Tibial nerve (tissue), 4 donors: ENCODE results near the gene CCDC15. TPM values are rescaled to one million over a fixed set of nuclear protein-coding genes. Genes with fewer than 3 reads are reported as not detected.

ENCODE experiments used
- DNase-seq, 2 donors: peaks; one replicate each; pipeline ENCODE4 v3.0.0-alpha.2; 2019; ENCODE audit warnings: low spot score in 2 of 2
- H3K27ac ChIP-seq, 4 donors: fragments of 200-600 bp; sonication (generic) in 3 of 4; one replicate each; pipeline ENCODE4 v1.5.1; 2017 to 2019; ENCODE audit warnings: mild to moderate bottlenecking in 1 of 4
- H3K27me3 ChIP-seq, 2 donors: fragments of 200-600 bp; sonication (generic) in 1 of 2; one replicate each; pipeline versions ENCODE4 v1.5.1 to v1.6.0; 2017 to 2019
- H3K36me3 ChIP-seq, 3 donors: fragments of 200-600 bp; sonication (generic); one replicate each; pipeline ENCODE4 v1.5.1; 2018 to 2019
- H3K4me1 ChIP-seq, 4 donors: fragments of 200-600 bp; sonication (generic) in 3 of 4; one replicate each; pipeline ENCODE4 v1.5.1; 2017 to 2019
- H3K4me3 ChIP-seq, 4 donors: fragments of 200-600 bp; sonication (generic) in 3 of 4; one replicate each; pipeline ENCODE4 v1.5.1; 2017 to 2019; ENCODE audit warnings: mild to moderate bottlenecking in 1 of 4, moderate library complexity in 1 of 4
- H3K9me3 ChIP-seq, 4 donors: fragments of 200-600 bp; sonication (generic) in 3 of 4; one replicate each; pipeline ENCODE4 v1.5.1; 2017 to 2019
- CTCF ChIP-seq, 5 experiments: fragments of 200-600 bp in 3 of 5; fragments of 450-650 bp in 2 of 5; sonication (generic) in 3 of 5; IDR thresholded peaks; one replicate each; pipeline ENCODE4 v1.5.1; 2016 to 2019; ENCODE audit warnings: antibody characterized with exemption in 5 of 5, mild to moderate bottlenecking in 3 of 5, moderate library complexity in 2 of 5
- EP300 ChIP-seq, 2 donors: sonication (generic); formaldehyde crosslinking; IDR thresholded peaks; one replicate each; pipeline ENCODE4 v1.6.1; 2017; ENCODE audit warnings: antibody characterized with exemption in 2 of 2, mild to moderate bottlenecking in 1 of 2
- POLR2A ChIP-seq, 2 donors: fragments of 450-650 bp; IDR thresholded peaks; one replicate each; pipeline ENCODE4 v1.6.1; 2017; ENCODE audit warnings: antibody characterized with exemption in 2 of 2, mild to moderate bottlenecking in 2 of 2, moderate library complexity in 2 of 2
- WGBS, 2 donors: methylation state at CpG; one replicate each; pipeline ENCODE4 v1.1.5; 2018; 5-methylcytosine and 5-hydroxymethylcytosine counted together
- total RNA-seq, 4 donors: library from RNA; depleted of rRNA; stranded (reverse); fragments of >200 nt; gene quantifications; one replicate each; pipeline ENCODE4 v1.1.0, GENCODE V29; 2016

Gene CCDC15
- total RNA-seq, 4 donors from 2014 or later: 0.98 to 4.2 (median 2.6) TPM

- H3K9me3 ChIP-seq: no peaks in the 10 kb centered on the region
- no peaks in the 10 kb centered on the region for H3K36me3 ChIP-seq
- H3K27me3 ChIP-seq: no peaks in the 10 kb centered on the region
- peak overlapping the region in 1 of 4 donors; percentile 50 for H3K27ac ChIP-seq
- 57 to 69% methylated on average over 11 of the region's 11 CpGs for WGBS, 2 donors
- peaks cover 0 to 7% (median 0%) of the 10 kb centered on the region in 4 donors for H3K4me1 ChIP-seq
- TF ChIP-seq EP300 (IDR thresholded peaks at IDR 0.05): no peak
- TF ChIP-seq POLR2A (IDR thresholded peaks at IDR 0.05): no peak
- TF ChIP-seq CTCF (IDR thresholded peaks at IDR 0.05): no peak
- no peak for DNase-seq
- H3K4me3 ChIP-seq: no peak overlapping the region
These were observed 129.5 kb downstream of the CCDC15 start for GRCh38 chr11:125083312-125084056.

GRCh38 chr11:125084057-125084416 is 130.0 kb downstream of the CCDC15 start:
- H3K9me3 ChIP-seq: no peaks in the 10 kb centered on the region
- H3K27ac ChIP-seq: peak overlapping the region in 1 of 4 donors; percentile 50
- no peak for DNase-seq
- no peaks in the 10 kb centered on the region for H3K36me3 ChIP-seq
- H3K4me1 ChIP-seq: peaks cover 0 to 7% (median 0%) of the 10 kb centered on the region in 4 donors
- TF ChIP-seq EP300 (IDR thresholded peaks at IDR 0.05) (no peak), CTCF (IDR thresholded peaks at IDR 0.05) (no peak), POLR2A (IDR thresholded peaks at IDR 0.05) (no peak)
- no peaks in the 10 kb centered on the region for H3K27me3 ChIP-seq
- no peak overlapping the region for H3K4me3 ChIP-seq
- 77 to 85% methylated on average over 7 to 11 of the region's 11 CpGs for WGBS, 2 donors

DNA sequence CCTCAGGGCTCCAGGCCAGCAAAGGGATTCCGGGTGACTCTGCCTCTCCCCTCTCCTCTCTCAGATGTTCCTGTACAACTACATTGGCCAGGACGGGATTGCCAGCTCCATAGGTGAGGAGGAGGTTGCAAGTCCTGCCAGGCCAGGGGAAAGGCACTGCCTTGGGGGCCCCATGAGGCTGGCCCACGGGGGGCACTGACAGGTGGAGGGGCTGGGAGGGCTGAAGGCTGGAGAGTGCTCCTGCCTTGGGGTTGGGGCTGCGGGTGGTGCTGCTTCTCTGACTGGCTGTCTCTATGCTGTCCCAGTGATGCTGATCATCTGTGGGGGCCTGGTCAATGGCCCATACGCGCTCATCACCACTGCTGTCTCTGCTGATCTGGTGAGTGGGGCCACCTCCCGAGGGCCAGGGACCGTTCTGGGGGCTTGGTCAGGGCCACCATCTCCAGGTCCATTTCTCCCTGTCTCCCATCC is 130.8 kb downstream of the CCDC15 start:
- H3K4me1 ChIP-seq: peaks cover 0 to 5% (median 0%) of the 10 kb centered on the region in 4 donors

DNA sequence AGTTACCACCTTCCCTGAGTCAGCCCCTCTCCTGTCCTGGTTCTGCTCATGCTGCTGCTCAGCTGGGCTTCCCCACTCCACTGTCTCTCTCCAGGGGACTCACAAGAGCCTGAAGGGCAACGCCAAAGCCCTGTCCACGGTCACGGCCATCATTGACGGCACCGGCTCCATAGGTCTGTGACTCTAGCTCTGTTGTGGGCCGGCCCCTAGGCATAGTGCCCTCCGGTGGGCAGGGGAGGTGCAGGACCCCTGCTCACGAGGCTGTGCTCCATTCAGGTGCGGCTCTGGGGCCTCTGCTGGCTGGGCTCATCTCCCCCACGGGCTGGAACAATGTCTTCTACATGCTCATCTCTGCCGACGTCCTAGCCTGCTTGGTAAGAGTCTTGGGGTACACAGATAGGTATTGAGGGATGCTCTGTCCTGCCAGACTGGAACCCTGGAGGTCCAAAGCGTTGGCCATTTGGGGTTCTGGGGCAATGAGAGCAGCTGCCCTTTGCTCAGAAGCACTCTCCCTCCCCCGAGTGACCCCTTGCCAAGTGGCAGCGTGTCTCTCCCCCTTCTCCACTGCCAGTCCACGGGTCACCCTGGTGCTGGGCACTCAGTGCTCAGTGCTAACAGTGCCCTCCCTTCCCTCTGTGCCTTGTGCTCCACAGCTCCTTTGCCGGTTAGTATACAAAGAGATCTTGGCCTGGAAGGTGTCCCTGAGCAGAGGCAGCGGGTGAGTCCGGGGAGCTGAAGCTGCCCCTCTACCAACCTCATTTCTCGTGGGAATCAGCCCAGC is 131.5 kb downstream of the CCDC15 start:
- Histone ChIP-seq H3K36me3 (no peaks in the 10 kb centered on the region), H3K27me3 (no peaks in the 10 kb centered on the region), H3K4me3 (no peak overlapping the region), H3K27ac (no peak overlapping the region), H3K4me1 (peaks cover 0 to 5% (median 0%) of the 10 kb centered on the region in 4 donors), H3K9me3 (no peaks in the 10 kb centered on the region)
- WGBS, 2 donors: 71 to 75% methylated on average over 18 to 20 of the region's 20 CpGs
- DNase-seq: no peak
- TF ChIP-seq CTCF (IDR thresholded peaks at IDR 0.05): no peak
- no peak for TF ChIP-seq EP300 (IDR thresholded peaks at IDR 0.05)
- TF ChIP-seq POLR2A (IDR thresholded peaks at IDR 0.05): no peak

More for the DNA sequence above, 130.8 kb downstream of the CCDC15 start:
- DNase-seq: no peak
- Histone ChIP-seq H3K9me3 (no peaks in the 10 kb centered on the region), H3K27me3 (no peaks in the 10 kb centered on the region), H3K27ac (no peak overlapping the region), H3K36me3 (no peaks in the 10 kb centered on the region), H3K4me3 (no peak overlapping the region)
- WGBS, 2 donors: 84 to 90% methylated on average over 6 to 8 of the region's 8 CpGs
- TF ChIP-seq EP300 (IDR thresholded peaks at IDR 0.05) (no peak), CTCF (IDR thresholded peaks at IDR 0.05) (no peak), POLR2A (IDR thresholded peaks at IDR 0.05) (no peak)
